RWPE1 (cell line): ENCODE data around the gene LRCH4.

Experiments used
- CTCF ChIA-PET: fragments of 350-600 bp; sonication (Branson Sonifier 250); formaldehyde crosslinking; extraction: SDS; loops from one replicate; lab custom pipeline; 2021; lab: Yijun Ruan, JAX
- POLR2A ChIA-PET: fragments of 400-600 bp; formaldehyde crosslinking; extraction: SDS; loops from one replicate; lab custom pipeline; 2020; ENCODE audit warnings: antibody characterized with exemption; ENCODE audit not compliant: low non-redundant PET; lab: Yijun Ruan, JAX
- DNase-seq: peaks from one replicate; pipeline ENCODE4 v3.0.0; 2012; ENCODE audit warnings: low spot score
- H3K27ac ChIP-seq: fragments of 450-650 bp; 2 replicates; pipeline ENCODE4 v1.5.1; 2017
- TF ChIP-seq, protein P1 (sequence below): fragments of 450-650 bp; conservative IDR thresholded peaks from 2 replicates; pipeline ENCODE4 v1.5.1; 2017; ENCODE audit warnings: low read depth, mild to moderate bottlenecking

LRCH4 gene

DNA sequence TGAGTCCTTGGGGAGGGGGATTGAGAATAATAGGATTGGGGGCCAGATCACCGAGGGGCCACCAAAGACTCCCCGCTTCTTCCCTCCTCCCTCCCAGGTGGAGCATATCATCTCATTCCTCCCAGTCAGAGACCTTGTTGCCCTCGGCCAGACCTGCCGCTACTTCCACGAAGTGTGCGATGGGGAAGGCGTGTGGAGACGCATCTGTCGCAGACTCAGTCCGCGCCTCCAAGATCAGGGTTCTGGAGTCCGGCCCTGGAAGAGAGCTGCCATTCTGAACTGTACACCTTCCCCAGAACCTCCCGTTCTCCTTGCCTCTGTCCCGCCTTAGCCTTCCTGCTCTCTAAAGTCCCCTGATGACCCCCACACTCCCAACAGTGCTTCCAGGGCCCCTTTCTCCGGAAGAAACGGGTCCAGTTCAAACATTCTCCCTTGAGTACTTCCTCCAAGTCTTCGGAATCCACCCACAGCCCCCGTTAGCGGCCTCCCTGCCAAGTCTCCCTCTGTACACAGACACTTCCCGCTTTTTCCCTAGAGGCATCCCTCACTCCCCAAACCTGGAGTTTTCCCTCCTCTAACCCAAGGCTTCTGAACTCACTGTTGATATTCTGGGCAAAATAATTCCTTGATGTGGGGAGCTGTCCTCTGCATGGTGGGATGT lies 4.3 kb upstream of the LRCH4 start:
- POLR2A ChIA-PET, result no interaction called here
- CTCF ChIA-PET, result interaction anchor here (0.6 kb wide), 1 partner anchor 15 kb away, joined by 4 read pairs; no protein-coding TSS in a partner anchor
- H3K27ac ChIP-seq, result no peak overlapping the region
- DNase-seq, result no peak
- TF ChIP-seq, protein P1, sequence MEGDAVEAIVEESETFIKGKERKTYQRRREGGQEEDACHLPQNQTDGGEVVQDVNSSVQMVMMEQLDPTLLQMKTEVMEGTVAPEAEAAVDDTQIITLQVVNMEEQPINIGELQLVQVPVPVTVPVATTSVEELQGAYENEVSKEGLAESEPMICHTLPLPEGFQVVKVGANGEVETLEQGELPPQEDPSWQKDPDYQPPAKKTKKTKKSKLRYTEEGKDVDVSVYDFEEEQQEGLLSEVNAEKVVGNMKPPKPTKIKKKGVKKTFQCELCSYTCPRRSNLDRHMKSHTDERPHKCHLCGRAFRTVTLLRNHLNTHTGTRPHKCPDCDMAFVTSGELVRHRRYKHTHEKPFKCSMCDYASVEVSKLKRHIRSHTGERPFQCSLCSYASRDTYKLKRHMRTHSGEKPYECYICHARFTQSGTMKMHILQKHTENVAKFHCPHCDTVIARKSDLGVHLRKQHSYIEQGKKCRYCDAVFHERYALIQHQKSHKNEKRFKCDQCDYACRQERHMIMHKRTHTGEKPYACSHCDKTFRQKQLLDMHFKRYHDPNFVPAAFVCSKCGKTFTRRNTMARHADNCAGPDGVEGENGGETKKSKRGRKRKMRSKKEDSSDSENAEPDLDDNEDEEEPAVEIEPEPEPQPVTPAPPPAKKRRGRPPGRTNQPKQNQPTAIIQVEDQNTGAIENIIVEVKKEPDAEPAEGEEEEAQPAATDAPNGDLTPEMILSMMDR, result no peak

DNA sequence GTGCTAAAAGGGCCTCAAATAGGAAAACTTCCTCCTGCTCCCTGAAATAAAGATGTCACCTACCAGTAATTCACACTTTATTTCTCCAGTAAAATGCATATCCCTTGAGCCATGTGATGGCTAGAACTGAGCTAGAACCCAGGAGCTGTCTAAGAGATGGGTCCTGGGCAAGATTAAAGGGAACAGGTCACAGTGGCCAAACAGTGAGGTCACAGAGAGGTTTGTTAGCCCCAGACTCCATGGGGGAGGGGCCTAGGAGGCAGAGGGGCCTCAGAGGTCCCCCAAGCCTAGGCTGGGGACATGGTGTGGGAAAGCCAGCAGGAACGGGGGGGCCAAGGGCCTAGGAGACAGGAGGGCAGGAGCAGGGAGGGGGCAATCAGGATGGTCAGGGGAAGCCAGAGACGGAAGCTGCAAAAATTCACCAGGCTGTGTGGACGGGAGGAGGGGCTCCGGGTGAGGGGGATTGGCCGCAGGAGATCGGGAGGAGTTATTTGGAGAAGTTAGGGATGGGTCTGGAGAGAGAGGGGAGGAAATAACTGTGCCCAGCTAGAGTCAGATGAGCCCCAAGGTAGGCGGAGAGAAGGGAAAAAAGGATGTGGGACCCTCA lies 3.5 kb upstream of the LRCH4 start:
- TF ChIP-seq, protein P1, result no peak
- DNase-seq, result no peak
- H3K27ac ChIP-seq, result no peak overlapping the region
- ChIA-PET POLR2A (no interaction called here), CTCF (interaction anchor here (0.6 to 1.1 kb wide), 3 partner anchors 16 to 134 kb away, joined by 4 to 5 read pairs (median 4); no protein-coding TSS in a partner anchor)

DNA sequence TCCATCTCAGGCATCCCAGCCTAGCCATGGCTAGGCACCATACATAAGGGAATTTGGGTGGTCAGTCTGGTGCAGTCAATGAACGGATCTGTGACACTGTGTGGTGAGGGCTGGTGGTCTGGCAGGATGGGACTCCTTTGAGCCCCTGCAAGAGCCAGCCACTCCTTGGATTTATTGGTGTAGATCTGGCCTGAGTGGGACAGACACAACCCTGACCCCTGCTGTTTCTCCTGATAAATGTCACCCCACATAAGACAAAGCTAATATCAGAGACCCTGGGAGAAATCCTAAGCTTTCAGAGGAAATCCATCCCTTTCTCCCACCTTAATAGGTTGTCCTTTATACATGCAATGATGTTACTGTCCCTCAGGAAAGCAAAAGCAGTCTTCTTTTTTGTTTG lies 2.5 kb upstream of the LRCH4 start:
- ChIA-PET POLR2A (no interaction called here), CTCF (interaction anchor here (0.6 to 1.1 kb wide), 5 partner anchors 20 to 133 kb away, joined by 3 to 5 read pairs (median 3); no protein-coding TSS in a partner anchor)
- DNase-seq, result no peak
- no peak overlapping the region for H3K27ac ChIP-seq
- TF ChIP-seq, protein P1, result no peak; the same call in 1 of the 2 replicates

DNA sequence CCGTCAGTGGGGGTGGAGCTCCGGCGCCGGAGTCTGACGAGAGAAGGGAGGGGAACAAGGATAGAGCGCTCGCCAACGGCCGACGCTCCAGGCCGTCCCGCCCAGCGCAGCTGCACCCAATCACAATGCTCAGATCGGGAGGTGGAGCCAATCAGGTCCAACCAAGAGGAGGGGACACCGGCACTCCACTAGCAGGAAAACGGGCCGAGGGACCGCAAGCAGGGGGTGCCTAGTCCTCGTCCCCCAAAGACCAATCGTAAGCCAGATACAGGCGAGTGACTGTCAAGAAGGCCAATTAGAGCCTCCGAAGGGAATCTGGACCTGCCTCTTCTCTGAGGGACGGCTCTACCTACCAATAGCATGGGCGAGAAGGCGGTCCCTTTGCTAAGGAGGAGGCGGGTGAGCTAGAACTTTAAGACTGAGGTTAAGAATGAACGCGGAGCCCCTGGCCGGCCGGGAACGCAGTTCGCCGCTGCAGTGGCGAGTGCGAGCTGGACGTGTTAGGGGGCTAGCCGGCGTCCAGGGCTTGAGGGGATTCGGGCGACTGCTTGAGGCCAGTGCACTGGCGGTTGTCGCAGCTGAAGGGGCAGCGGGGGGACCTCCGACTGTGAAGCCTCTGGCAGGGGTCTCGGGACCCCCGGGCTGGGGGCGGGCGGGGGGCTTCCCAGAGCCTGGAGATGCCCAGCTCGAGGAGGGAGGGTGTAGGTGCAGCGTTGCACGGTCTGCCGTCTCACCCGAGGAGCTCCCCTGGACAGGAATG lies 517 bp upstream of the LRCH4 start, which contains the start of gene FBXO24:
Gene FBXO24 (plus strand): TSS at position 63 of the 760 bp plus-strand sequence. CDS start 298 bp downstream, at position 361.
- TF ChIP-seq, protein P1, result no peak
- peak within 1 kb of the TSS; percentile 92 for H3K27ac ChIP-seq
- DNase-seq, result peak; percentile 100
- ChIA-PET CTCF (interaction anchor here (0.6 to 1.7 kb wide), 2 partner anchors 12 to 19 kb away, joined by 3 read pairs; no protein-coding TSS in a partner anchor), POLR2A (interaction anchor here (0.6 to 1.6 kb wide), 5 partner anchors 17 to 119 kb away, joined by 3 to 6 read pairs (median 4); partner anchors contain the start of genes MOSPD3 and POP7)

DNA sequence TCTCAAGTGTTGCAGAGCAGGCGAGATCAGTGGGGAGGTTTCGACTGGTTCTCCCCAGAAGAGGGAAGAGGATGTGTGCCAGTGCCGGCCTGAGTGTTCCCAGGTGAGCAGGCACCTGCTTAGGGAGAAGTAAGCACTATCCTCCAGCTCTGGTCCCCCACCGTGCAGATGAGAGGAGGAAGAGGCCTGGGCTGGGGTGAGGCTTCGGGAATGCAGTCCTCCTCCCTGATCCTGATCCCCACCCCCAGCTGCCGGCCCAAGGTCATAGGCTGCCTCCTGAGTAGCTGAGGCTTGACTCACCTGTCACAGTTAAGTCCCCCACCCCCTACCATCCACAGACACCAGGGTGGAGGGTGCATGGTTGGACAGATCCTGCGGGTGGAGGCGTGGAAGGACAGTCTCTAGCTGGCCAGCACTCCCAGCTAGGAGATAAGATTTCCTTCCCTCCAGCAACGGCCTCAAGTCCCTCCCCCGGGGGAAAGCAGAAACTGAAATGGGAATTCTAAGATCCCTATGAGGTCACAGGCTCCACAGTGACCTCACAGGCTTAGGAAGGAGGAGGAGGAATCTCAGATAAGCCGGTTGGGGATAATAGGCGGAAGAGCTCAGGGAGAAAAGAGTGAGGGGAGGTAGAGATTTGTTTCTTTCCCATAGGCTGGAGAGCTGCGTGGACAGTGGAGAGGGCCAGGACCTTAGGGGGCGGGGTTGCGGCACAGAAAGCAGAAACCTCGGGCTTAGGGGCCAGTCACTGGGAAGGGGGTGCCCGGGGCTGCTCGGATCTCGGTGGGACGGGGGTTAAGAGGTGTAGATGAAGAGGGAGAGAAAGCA lies 1.0 kb downstream of the LRCH4 start:
- peak overlapping the region; percentile 92 for H3K27ac ChIP-seq
- ChIA-PET POLR2A (interaction anchor here (0.5 to 1.4 kb wide), 3 partner anchors 14 to 78 kb away, joined by 3 to 7 read pairs (median 4); partner anchors contain the start of gene MOSPD3), CTCF (interaction anchor here (0.5 to 1.7 kb wide), 6 partner anchors 19 to 28 kb away, joined by 3 to 9 read pairs (median 4); no protein-coding TSS in a partner anchor)
- peak; percentile 78 for DNase-seq
- TF ChIP-seq, protein P1, result no peak
